H1 (cell line): ENCODE data around the gene MCF2L2. TPM values are rescaled to one million over a fixed set of nuclear protein-coding genes. Genes with fewer than 3 reads are reported as not detected.

Experiments
- BCL11A ChIP-seq, 2 experiments: IDR thresholded peaks; one replicate each; pipeline ENCODE4 v1.6.1; 2011; ENCODE audit warnings: low read depth in 2 of 2, low read length in 2 of 2, mild to moderate bottlenecking in 2 of 2
- CBX5 ChIP-seq: fragments of 300-800, 300-1000 bp; sonication (generic); IDR thresholded peaks from 2 replicates; pipeline ENCODE4 v1.7.1; 2016; ENCODE audit warnings: antibody characterized with exemption, low read length, low read depth
- CHD7 ChIP-seq: fragments of 300-600 bp; sonication (generic); IDR thresholded peaks from 2 replicates; pipeline ENCODE4 v1.7.1; 2012; ENCODE audit warnings: low read length, moderate library complexity, mild to moderate bottlenecking, inconsistent platforms; ENCODE audit not compliant: insufficient replicate concordance
- HDAC6 ChIP-seq: IDR thresholded peaks from one replicate; pipeline ENCODE4 v1.7.1; 2012; ENCODE audit warnings: low read depth, mild to moderate bottlenecking, inconsistent platforms, low read length, moderate library complexity
- KDM5A ChIP-seq: fragments of 200-600 bp; IDR thresholded peaks from 2 replicates; pipeline ENCODE4 v1.7.1; 2012; ENCODE audit warnings: mild to moderate bottlenecking, low read length, inconsistent platforms, mixed read lengths
- POLR2A ChIP-seq, 2 experiments: IDR thresholded peaks; 1 replicate in 1 of 2; 2 replicates in 1 of 2; pipeline ENCODE4 v1.6.1; 2011; ENCODE audit warnings: low read depth in 2 of 2, low read length in 2 of 2, mild to moderate bottlenecking in 2 of 2; ENCODE audit errors: control extremely low read depth in 1 of 2
- SIN3A ChIP-seq, 2 experiments: IDR thresholded peaks in 1 of 2; conservative IDR thresholded peaks in 1 of 2; 2 replicates each; pipeline ENCODE4 v1.6.1; 2011 to 2012; ENCODE audit warnings: low read length in 2 of 2, improper control_type of control experiment in 1 of 2, low read depth in 1 of 2, mild to moderate bottlenecking in 1 of 2
- SP4 ChIP-seq: IDR thresholded peaks from 2 replicates; pipeline ENCODE4 v1.6.1; 2012; ENCODE audit warnings: low read length, inconsistent platforms
- TAF1 ChIP-seq: IDR thresholded peaks from 2 replicates; pipeline ENCODE4 v1.6.1; 2011; ENCODE audit warnings: mild to moderate bottlenecking, low read depth, low read length
- YY1 ChIP-seq: IDR thresholded peaks from 2 replicates; pipeline ENCODE4 v1.6.1; 2011; ENCODE audit warnings: low read depth, mild to moderate bottlenecking, low read length
- ZNF274 ChIP-seq: IDR thresholded peaks from 2 replicates; pipeline ENCODE4 v1.7.0; 2012; ENCODE audit warnings: low read length, borderline replicate concordance; ENCODE audit errors: extremely low read depth
- polyA plus RNA-seq, 7 experiments: library from polyadenylated mRNA; depleted of rRNA in 3 of 7; stranded (reverse) in 5 of 7; unstranded in 2 of 7; fragments of >200 nt in 5 of 7; fragments of 200-250 nt in 2 of 7; gene quantifications; 1 replicate in 5 of 7; 2 replicates in 1 of 7; 4 replicates in 1 of 7; pipeline versions ENCODE4 v1.2.1 to v1.2.3, GENCODE V29; 2011 to 2013; ENCODE audit warnings: missing spikeins in 2 of 7, mixed read lengths in 2 of 7
- total RNA-seq: library from RNA; stranded (reverse); fragmentation: NEBNext Ultra II Directional; extraction: Animal tissue kit (Norgen Biotek cat#: 25700); gene quantifications from 2 replicates; pipeline ENCODE4 v1.2.1, GENCODE V29; 2021

The MCF2L2 gene
- total and polyA plus RNA-seq, 2 of the 8 experiments (the other 6 are each of a cell fraction or from before 2014, with no cell fraction given), result 4.1 to 13.7 TPM

GRCh38 chr3:183224180-183224970, 204.0 kb downstream of the MCF2L2 start (continued):
- TF ChIP-seq CHD7, result no peak
- no peak for TF ChIP-seq TAF1
- TF ChIP-seq POLR2A (IDR thresholded peaks at IDR 0.05; ENCODE audit: control extremely low read depth in 1 of 2, low read depth in 2 of 2, low read length in 2 of 2), result no peak
- no peak for TF ChIP-seq CBX5
- no peak for TF ChIP-seq ZNF274
- no peak for TF ChIP-seq YY1
- TF ChIP-seq SIN3A (conservative IDR thresholded peaks at IDR 0.05 in 1 of 2, IDR thresholded peaks at IDR 0.05 in 1 of 2; ENCODE audit: low read depth in 1 of 2, low read length in 2 of 2), result no peak
- no peak for TF ChIP-seq BCL11A (IDR thresholded peaks at IDR 0.05; ENCODE audit: low read depth in 2 of 2, low read length in 2 of 2)
- TF ChIP-seq HDAC6, result no peak
- no peak for TF ChIP-seq SP4
- TF ChIP-seq KDM5A, result no peak
